Liver (tissue), 9 donors: ENCODE data around the gene SNX13. TPM values are rescaled to one million over a fixed set of nuclear protein-coding genes. Genes with fewer than 3 reads are reported as not detected.

Experiments
- DNase-seq: peaks from one replicate; pipeline ENCODE4 v3.0.0-alpha.2; 2017; ENCODE audit warnings: low spot score
- H3K27ac ChIP-seq, 2 donors: one replicate each; pipeline ENCODE4 v1.7.0; 2013; ENCODE audit warnings: inconsistent platforms in 2 of 2, low read length in 2 of 2, control low read depth in 1 of 2, low read depth in 1 of 2, mild to moderate bottlenecking in 1 of 2
- H3K27me3 ChIP-seq, 4 donors: one replicate each; pipeline versions ENCODE4 v1.6.1 to v1.7.0; 2013; ENCODE audit warnings: low read length in 3 of 4, inconsistent platforms in 1 of 4, mild to moderate bottlenecking in 1 of 4, moderate library complexity in 1 of 4; ENCODE audit not compliant: control insufficient read depth in 4 of 4, insufficient read depth in 4 of 4
- H3K36me3 ChIP-seq, 4 donors: one replicate each; pipeline versions ENCODE4 v1.6.1 to v1.7.0; 2013; ENCODE audit warnings: low read length in 3 of 4, mild to moderate bottlenecking in 3 of 4, low read depth in 1 of 4, moderate library complexity in 1 of 4; ENCODE audit not compliant: control insufficient read depth in 4 of 4, insufficient read depth in 3 of 4
- H3K4me1 ChIP-seq, 4 donors: one replicate each; pipeline versions ENCODE4 v1.6.1 to v1.7.0; 2013; ENCODE audit warnings: low read length in 3 of 4, mild to moderate bottlenecking in 3 of 4, moderate library complexity in 1 of 4; ENCODE audit not compliant: control insufficient read depth in 4 of 4, insufficient read depth in 4 of 4
- H3K4me3 ChIP-seq, 3 donors: one replicate each; pipeline versions ENCODE4 v1.6.1 to v1.7.0; 2013; ENCODE audit warnings: low read length in 3 of 3, control low read depth in 1 of 3, low read depth in 1 of 3, mild to moderate bottlenecking in 1 of 3
- H3K9ac ChIP-seq, 2 donors: one replicate each; pipeline ENCODE4 v1.7.0; 2013; ENCODE audit warnings: low read length in 2 of 2, mild to moderate bottlenecking in 2 of 2, moderate library complexity in 2 of 2, control low read depth in 1 of 2, low read depth in 1 of 2
- H3K9me3 ChIP-seq, 4 donors: one replicate each; pipeline versions ENCODE4 v1.6.1 to v1.7.0; 2013; ENCODE audit warnings: low read length in 3 of 4; ENCODE audit not compliant: control insufficient read depth in 4 of 4
- EGR1 ChIP-seq, 2 donors: IDR thresholded peaks; 2 replicates each; pipeline ENCODE4 v1.6.1; 2016 to 2018; ENCODE audit warnings: antibody characterized with exemption in 2 of 2, low read depth in 2 of 2
- FOXA1 ChIP-seq: IDR thresholded peaks from 2 replicates; pipeline ENCODE4 v1.6.1; 2016; ENCODE audit warnings: antibody characterized with exemption
- FOXA2 ChIP-seq: IDR thresholded peaks from 2 replicates; pipeline ENCODE4 v1.6.1; 2016; ENCODE audit warnings: antibody characterized with exemption
- GABPA ChIP-seq, 2 donors: IDR thresholded peaks in 1 of 2; conservative IDR thresholded peaks in 1 of 2; 2 replicates each; pipeline ENCODE4 v1.6.1; 2016; ENCODE audit warnings: antibody characterized with exemption in 2 of 2, mild to moderate bottlenecking in 1 of 2, moderate library complexity in 1 of 2
- HNF4A ChIP-seq, 2 donors: conservative IDR thresholded peaks; 2 replicates each; pipeline ENCODE4 v1.6.1; 2016; ENCODE audit warnings: antibody characterized with exemption in 2 of 2, mild to moderate bottlenecking in 2 of 2
- HNF4G ChIP-seq: IDR thresholded peaks from 2 replicates; pipeline ENCODE4 v1.6.1; 2016; ENCODE audit warnings: antibody characterized with exemption
- JUND ChIP-seq, 2 donors: IDR thresholded peaks; 2 replicates each; pipeline ENCODE4 v1.6.1; 2016; ENCODE audit warnings: antibody characterized with exemption in 2 of 2
- MAX ChIP-seq: IDR thresholded peaks from 2 replicates; pipeline ENCODE4 v1.6.1; 2016; ENCODE audit warnings: antibody characterized with exemption
- NR2F2 ChIP-seq: IDR thresholded peaks from 2 replicates; pipeline ENCODE4 v1.6.1; 2016; ENCODE audit warnings: antibody characterized with exemption
- RAD21 ChIP-seq, 2 donors: IDR thresholded peaks; 2 replicates each; pipeline ENCODE4 v1.6.1; 2016; ENCODE audit warnings: antibody characterized with exemption in 2 of 2, mild to moderate bottlenecking in 2 of 2
- RXRA ChIP-seq, 2 donors: IDR thresholded peaks; 2 replicates each; pipeline ENCODE4 v1.6.1; 2017 to 2018; ENCODE audit warnings: antibody characterized with exemption in 2 of 2, mild to moderate bottlenecking in 1 of 2
- SP1 ChIP-seq: IDR thresholded peaks from 2 replicates; pipeline ENCODE4 v1.6.1; 2018; ENCODE audit warnings: antibody characterized with exemption, mild to moderate bottlenecking
- YY1 ChIP-seq: IDR thresholded peaks from 2 replicates; pipeline ENCODE4 v1.6.1; 2016; ENCODE audit warnings: antibody characterized with exemption, mild to moderate bottlenecking
- ZBTB33 ChIP-seq: IDR thresholded peaks from 2 replicates; pipeline ENCODE4 v1.6.1; 2016; ENCODE audit warnings: antibody characterized with exemption
- WGBS: extraction: QIAGEN DNeasy Blood & Tissue Kit; methylation state at CpG from one replicate; pipeline ENCODE4 v1.1.7; 2013; 5-methylcytosine and 5-hydroxymethylcytosine counted together
- polyA plus RNA-seq, 2 donors: library from polyadenylated mRNA; stranded (reverse) in 1 of 2; unstranded in 1 of 2; fragments of 200-250 nt in 1 of 2; fragments of >200 nt in 1 of 2; fragmentation: Nextera tagmentation in 1 of 2; extraction: Ambion mirVana in 1 of 2; gene quantifications; one replicate each; pipeline versions ENCODE4 v1.2.1 to v1.2.3, GENCODE V29; 2013 to 2015
- total RNA-seq, 2 donors: library from RNA; depleted of rRNA; stranded (reverse); fragments of >200 nt; gene quantifications; one replicate each; pipeline ENCODE4 v1.2.3, GENCODE V29; 2014
- TF ChIP-seq, protein P1 (sequence below): IDR thresholded peaks from 2 replicates; pipeline ENCODE4 v1.6.1; 2016; ENCODE audit warnings: antibody characterized with exemption
- TF ChIP-seq, protein P2 (sequence below): fragments of 150-350 bp; IDR thresholded peaks from 2 replicates; pipeline ENCODE4 v1.5.1; 2017; ENCODE audit warnings: improper control_type of control experiment, low read depth, low read length; ENCODE audit not compliant: missing input control
- TF ChIP-seq, protein P3 (sequence below): IDR thresholded peaks from 2 replicates; pipeline ENCODE4 v1.6.1; 2016; ENCODE audit warnings: antibody characterized with exemption, mild to moderate bottlenecking
- donor health status: healthy.
- donor health status: healthy.
- donor health status: healthy.
- donor health status: healthy.
- donor health status: healthy.

SNX13 gene
- total and polyA plus RNA-seq, 4 donors = 5.4 to 28.1 (median 14.0) TPM

GRCh38 chr7:17917842-17918241 lies 22.5 kb downstream of the SNX13 start:
- 54% methylated on average over 3 of the region's 3 CpGs for WGBS
- H3K4me1 ChIP-seq = peaks cover 0 to 1% (median 0%) of the 10 kb centered on the region in 4 donors
- H3K4me3 ChIP-seq = no peak overlapping the region
- no peaks in the 10 kb centered on the region for H3K27me3 ChIP-seq
- no peak overlapping the region for H3K9ac ChIP-seq
- DNase-seq = no peak
- no peaks in the 10 kb centered on the region for H3K36me3 ChIP-seq
- H3K27ac ChIP-seq = no peak overlapping the region
- TF ChIP-seq ZBTB33 (no peak), FOXA1 (no peak), FOXA2 (no peak), MAX (no peak), HNF4G (no peak), GABPA (IDR thresholded peaks at IDR 0.05 in 1 of 2, conservative IDR thresholded peaks at IDR 0.05 in 1 of 2) (no peak), RXRA (IDR thresholded peaks at IDR 0.05) (no peak), YY1 (no peak), RAD21 (IDR thresholded peaks at IDR 0.05) (no peak), NR2F2 (no peak), EGR1 (IDR thresholded peaks at IDR 0.05; ENCODE audit: low read depth in 2 of 2) (no peak), SP1 (no peak), HNF4A (conservative IDR thresholded peaks at IDR 0.05) (no peak), JUND (IDR thresholded peaks at IDR 0.05) (no peak)
- TF ChIP-seq, protein P1, sequence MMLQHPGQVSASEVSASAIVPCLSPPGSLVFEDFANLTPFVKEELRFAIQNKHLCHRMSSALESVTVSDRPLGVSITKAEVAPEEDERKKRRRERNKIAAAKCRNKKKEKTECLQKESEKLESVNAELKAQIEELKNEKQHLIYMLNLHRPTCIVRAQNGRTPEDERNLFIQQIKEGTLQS = no peak
- TF ChIP-seq, protein P2, sequence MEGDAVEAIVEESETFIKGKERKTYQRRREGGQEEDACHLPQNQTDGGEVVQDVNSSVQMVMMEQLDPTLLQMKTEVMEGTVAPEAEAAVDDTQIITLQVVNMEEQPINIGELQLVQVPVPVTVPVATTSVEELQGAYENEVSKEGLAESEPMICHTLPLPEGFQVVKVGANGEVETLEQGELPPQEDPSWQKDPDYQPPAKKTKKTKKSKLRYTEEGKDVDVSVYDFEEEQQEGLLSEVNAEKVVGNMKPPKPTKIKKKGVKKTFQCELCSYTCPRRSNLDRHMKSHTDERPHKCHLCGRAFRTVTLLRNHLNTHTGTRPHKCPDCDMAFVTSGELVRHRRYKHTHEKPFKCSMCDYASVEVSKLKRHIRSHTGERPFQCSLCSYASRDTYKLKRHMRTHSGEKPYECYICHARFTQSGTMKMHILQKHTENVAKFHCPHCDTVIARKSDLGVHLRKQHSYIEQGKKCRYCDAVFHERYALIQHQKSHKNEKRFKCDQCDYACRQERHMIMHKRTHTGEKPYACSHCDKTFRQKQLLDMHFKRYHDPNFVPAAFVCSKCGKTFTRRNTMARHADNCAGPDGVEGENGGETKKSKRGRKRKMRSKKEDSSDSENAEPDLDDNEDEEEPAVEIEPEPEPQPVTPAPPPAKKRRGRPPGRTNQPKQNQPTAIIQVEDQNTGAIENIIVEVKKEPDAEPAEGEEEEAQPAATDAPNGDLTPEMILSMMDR = no peak
- TF ChIP-seq, protein P3, sequence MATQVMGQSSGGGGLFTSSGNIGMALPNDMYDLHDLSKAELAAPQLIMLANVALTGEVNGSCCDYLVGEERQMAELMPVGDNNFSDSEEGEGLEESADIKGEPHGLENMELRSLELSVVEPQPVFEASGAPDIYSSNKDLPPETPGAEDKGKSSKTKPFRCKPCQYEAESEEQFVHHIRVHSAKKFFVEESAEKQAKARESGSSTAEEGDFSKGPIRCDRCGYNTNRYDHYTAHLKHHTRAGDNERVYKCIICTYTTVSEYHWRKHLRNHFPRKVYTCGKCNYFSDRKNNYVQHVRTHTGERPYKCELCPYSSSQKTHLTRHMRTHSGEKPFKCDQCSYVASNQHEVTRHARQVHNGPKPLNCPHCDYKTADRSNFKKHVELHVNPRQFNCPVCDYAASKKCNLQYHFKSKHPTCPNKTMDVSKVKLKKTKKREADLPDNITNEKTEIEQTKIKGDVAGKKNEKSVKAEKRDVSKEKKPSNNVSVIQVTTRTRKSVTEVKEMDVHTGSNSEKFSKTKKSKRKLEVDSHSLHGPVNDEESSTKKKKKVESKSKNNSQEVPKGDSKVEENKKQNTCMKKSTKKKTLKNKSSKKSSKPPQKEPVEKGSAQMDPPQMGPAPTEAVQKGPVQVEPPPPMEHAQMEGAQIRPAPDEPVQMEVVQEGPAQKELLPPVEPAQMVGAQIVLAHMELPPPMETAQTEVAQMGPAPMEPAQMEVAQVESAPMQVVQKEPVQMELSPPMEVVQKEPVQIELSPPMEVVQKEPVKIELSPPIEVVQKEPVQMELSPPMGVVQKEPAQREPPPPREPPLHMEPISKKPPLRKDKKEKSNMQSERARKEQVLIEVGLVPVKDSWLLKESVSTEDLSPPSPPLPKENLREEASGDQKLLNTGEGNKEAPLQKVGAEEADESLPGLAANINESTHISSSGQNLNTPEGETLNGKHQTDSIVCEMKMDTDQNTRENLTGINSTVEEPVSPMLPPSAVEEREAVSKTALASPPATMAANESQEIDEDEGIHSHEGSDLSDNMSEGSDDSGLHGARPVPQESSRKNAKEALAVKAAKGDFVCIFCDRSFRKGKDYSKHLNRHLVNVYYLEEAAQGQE = no peak
- peaks cover 0 to 2% (median 0%) of the 10 kb centered on the region in 4 donors for H3K9me3 ChIP-seq

GRCh38 chr7:17916786-17917185 lies 23.5 kb downstream of the SNX13 start:
- Histone ChIP-seq H3K4me1 (peaks cover 0 to 1% (median 0%) of the 10 kb centered on the region in 4 donors), H3K9me3 (peaks cover 0 to 2% (median 0%) of the 10 kb centered on the region in 4 donors), H3K4me3 (no peak overlapping the region), H3K36me3 (no peaks in the 10 kb centered on the region), H3K9ac (no peak overlapping the region), H3K27me3 (no peaks in the 10 kb centered on the region), H3K27ac (no peak overlapping the region)
- DNase-seq = no peak
- TF ChIP-seq, protein P1 = no peak
- TF ChIP-seq HNF4A (conservative IDR thresholded peaks at IDR 0.05) (no peak), YY1 (no peak), FOXA2 (no peak)
- TF ChIP-seq, protein P2 = no peak
- TF ChIP-seq, protein P3 = no peak
